ENCODE measurements around the gene NOS3.

The NOS3 gene

GRCh38 chr7:150947761-150948651, 42.8 kb upstream of the NOS3 start:
- DNase-seq (ENCODE audit: insufficient read length, low spot score): no peak
- no peak for FAIRE-seq
- TF ChIP-seq POLR2A (IDR thresholded peaks at IDR 0.05; ENCODE audit: low read depth, low read length): no peak

- DNase-seq (ENCODE audit: insufficient read length, low spot score): no peak
- FAIRE-seq: no peak
- no peak for TF ChIP-seq POLR2A (IDR thresholded peaks at IDR 0.05; ENCODE audit: low read depth, low read length)
Measured at GRCh38 chr7:150948791-150949251, 42.0 kb upstream of the NOS3 start.

- FAIRE-seq (no peak), DNase-seq (ENCODE audit: insufficient read length, low spot score) (no peak)
- TF ChIP-seq POLR2A (IDR thresholded peaks at IDR 0.05; ENCODE audit: low read depth, low read length): no peak
Measured at GRCh38 chr7:150949564-150949963, 41.3 kb upstream of the NOS3 start.

- no peak for TF ChIP-seq POLR2A (IDR thresholded peaks at IDR 0.05; ENCODE audit: low read depth, low read length)
- FAIRE-seq (no peak), DNase-seq (ENCODE audit: insufficient read length, low spot score) (no peak)
Measured at GRCh38 chr7:150949971-150950491, 40.8 kb upstream of the NOS3 start.

- TF ChIP-seq POLR2A (IDR thresholded peaks at IDR 0.05; ENCODE audit: low read depth, low read length): no peak
- no peak for FAIRE-seq
- DNase-seq (ENCODE audit: insufficient read length, low spot score): no peak
Measured at GRCh38 chr7:150950496-150951180, 40.2 kb upstream of the NOS3 start.

GRCh38 chr7:150951181-150951520, 39.7 kb upstream of the NOS3 start:
- TF ChIP-seq POLR2A (IDR thresholded peaks at IDR 0.05; ENCODE audit: low read depth, low read length): no peak
- DNase-seq (ENCODE audit: insufficient read length, low spot score): no peak
- no peak for FAIRE-seq

- no peak for TF ChIP-seq POLR2A (IDR thresholded peaks at IDR 0.05; ENCODE audit: low read depth, low read length)
- DNase-seq (ENCODE audit: insufficient read length, low spot score) (no peak), FAIRE-seq (no peak)
Measured at GRCh38 chr7:150951521-150951920, 39.3 kb upstream of the NOS3 start.

GRCh38 chr7:150952331-150953050, 38.3 kb upstream of the NOS3 start:
- TF ChIP-seq POLR2A (IDR thresholded peaks at IDR 0.05; ENCODE audit: low read depth, low read length): no peak
- no peak for DNase-seq (ENCODE audit: insufficient read length, low spot score)
- no peak for FAIRE-seq

- no peak for TF ChIP-seq POLR2A (IDR thresholded peaks at IDR 0.05; ENCODE audit: low read depth, low read length)
Measured at GRCh38 chr7:150953061-150953997, 37.5 kb upstream of the NOS3 start.

GRCh38 chr7:150954201-150954985, 36.4 kb upstream of the NOS3 start:
- no peak for FAIRE-seq
- no peak for DNase-seq (ENCODE audit: insufficient read length, low spot score)
- no peak for TF ChIP-seq POLR2A (IDR thresholded peaks at IDR 0.05; ENCODE audit: low read depth, low read length)

More at GRCh38 chr7:150953061-150953997, 37.5 kb upstream of the NOS3 start:
- no peak for DNase-seq (ENCODE audit: insufficient read length, low spot score)
- FAIRE-seq: no peak

- DNase-seq (ENCODE audit: insufficient read length, low spot score) (no peak), FAIRE-seq (no peak)
- no peak for TF ChIP-seq POLR2A (IDR thresholded peaks at IDR 0.05; ENCODE audit: low read depth, low read length)
Measured at GRCh38 chr7:150954986-150955518, 35.8 kb upstream of the NOS3 start.

All from H54 (cell line).